ENCODE results near the gene EMX1.

EMX1 gene

GRCh38 chr2:72917138-72917876, at the start of gene EMX1:
TSS of gene EMX1 (plus strand) at chr2:72917519. CDS start at chr2:72917853, 334 bp downstream.
- DNase-seq, result peak; percentile 61

- DNase-seq, result no peak
These were observed 46.3 kb upstream of the EMX1 start for GRCh38 chr2:72871060-72871459.

GRCh38 chr2:72871880-72872279, 45.4 kb upstream of the EMX1 start:
- no peak for DNase-seq

DNA sequence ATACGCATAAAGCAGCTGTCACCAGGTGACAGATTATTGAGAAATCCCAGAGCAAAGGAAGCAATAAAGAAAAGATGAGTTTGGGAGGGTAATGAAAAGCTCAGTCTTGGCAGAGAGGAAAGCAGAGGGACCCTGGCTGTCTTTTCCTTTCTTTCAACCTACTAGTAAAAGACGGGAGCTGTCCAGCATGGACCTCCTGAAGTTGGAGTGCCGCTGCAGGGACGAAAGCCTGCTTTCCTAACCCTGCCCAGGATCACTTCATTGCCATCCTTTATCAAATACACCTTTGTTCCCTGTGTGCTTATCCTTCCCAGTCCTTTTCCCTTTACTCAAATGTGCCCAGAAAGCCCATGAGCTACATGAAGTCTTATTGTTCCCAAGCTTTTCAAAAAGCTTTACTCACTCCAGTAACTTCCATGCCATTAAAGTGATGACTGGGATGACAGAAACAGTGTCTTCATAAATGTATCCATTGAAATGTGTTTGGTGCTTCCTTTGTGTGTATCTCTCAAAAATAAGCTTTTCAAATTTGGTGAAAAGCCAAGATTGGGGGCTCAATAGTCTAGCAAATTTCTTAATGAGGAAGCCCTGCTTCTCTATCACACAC, 33.9 kb upstream of the EMX1 start:
- no peak for DNase-seq

DNA sequence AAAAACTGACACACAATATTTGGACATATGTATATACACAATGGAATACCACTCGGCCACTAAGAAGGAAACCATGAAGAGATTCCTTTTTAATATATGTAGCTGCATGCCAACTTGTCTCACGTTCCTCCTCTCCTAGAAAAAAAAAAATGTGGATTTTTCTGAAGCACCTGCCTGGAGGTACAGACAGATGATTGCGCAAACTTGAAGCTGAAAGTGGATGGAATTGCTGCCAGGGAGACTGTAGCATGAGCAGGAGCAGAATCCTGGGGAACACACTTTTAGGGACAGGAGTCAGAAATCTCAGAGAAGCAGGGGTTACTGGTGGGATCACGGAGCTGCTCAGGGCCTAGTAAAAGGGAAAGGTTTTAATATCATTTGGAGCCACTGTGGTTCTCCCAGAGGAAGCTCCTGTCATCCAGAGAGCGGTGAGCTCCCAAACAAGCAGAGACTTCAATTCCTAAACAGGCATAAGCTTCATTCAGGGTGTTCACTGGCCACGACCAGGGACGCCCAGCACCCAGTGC, 30.8 kb upstream of the EMX1 start:
- no peak for DNase-seq

GRCh38 chr2:72887032-72887739, 30.1 kb upstream of the EMX1 start, which contains the start of gene SPR:
TSS of gene SPR (plus strand) at chr2:72887408. CDS start at chr2:72887433, 25 bp downstream.
- no peak for DNase-seq

- peak; percentile 58 for DNase-seq
These were observed 29.4 kb upstream of the EMX1 start for GRCh38 chr2:72887740-72888437.

DNA sequence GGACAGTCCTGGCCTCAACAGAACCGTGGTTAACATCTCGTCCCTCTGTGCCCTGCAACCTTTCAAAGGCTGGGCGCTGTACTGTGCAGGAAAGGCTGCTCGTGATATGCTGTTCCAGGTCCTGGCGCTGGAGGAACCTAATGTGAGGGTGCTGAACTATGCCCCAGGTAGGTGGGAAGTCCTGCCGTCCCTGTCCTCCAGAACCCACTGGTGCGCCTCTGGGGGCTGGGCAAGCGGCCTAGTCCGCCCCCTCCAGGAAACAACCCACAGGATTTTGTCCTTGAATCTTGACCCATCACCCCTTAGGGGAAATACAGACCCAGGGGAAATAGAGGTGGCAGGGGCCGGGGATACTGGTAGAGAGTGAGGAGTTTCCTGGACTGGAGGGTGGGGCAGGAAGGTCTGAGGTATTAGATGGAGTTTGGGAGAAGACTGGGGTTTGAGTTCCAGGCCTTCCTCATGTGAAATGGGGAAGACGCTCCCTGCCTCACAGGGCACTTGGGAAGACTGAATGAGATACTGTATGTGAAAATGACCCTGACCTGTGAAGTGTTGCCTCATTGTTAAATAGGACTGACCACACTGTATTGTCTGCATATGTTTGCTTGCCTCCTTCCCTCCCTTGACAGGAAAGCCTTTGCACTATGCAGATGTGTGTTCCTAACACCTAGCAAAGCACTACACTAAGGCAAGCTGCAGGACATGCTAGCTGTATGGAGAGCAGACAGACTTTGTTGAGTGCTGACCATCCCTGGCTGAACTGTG, 28.7 kb upstream of the EMX1 start:
- DNase-seq, result no peak

DNA sequence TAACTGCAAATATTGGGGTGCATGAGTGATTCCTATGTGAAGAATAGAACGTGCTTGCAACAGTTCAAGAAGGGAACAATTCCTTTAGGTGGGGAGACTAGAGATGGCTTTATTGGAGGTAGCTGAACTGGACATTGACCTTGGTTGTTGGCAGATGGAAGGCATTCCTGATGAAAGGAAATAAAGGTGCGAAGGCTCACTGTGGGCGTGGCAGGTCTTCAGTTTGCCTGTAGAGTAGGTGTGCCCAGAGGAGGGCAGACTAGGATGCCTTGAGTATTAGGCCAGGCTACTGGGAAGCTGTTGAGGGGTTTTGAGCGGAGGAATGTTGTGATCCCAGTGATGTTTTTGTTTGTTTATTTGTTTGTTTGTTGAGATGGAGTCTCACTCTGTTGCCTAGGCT, 27.3 kb upstream of the EMX1 start:
- DNase-seq, result no peak

GRCh38 chr2:72891091-72891818, 26.1 kb upstream of the EMX1 start:
- no peak for DNase-seq

GRCh38 chr2:72892506-72893173, 24.7 kb upstream of the EMX1 start:
- peak; percentile 61 for DNase-seq

DNA sequence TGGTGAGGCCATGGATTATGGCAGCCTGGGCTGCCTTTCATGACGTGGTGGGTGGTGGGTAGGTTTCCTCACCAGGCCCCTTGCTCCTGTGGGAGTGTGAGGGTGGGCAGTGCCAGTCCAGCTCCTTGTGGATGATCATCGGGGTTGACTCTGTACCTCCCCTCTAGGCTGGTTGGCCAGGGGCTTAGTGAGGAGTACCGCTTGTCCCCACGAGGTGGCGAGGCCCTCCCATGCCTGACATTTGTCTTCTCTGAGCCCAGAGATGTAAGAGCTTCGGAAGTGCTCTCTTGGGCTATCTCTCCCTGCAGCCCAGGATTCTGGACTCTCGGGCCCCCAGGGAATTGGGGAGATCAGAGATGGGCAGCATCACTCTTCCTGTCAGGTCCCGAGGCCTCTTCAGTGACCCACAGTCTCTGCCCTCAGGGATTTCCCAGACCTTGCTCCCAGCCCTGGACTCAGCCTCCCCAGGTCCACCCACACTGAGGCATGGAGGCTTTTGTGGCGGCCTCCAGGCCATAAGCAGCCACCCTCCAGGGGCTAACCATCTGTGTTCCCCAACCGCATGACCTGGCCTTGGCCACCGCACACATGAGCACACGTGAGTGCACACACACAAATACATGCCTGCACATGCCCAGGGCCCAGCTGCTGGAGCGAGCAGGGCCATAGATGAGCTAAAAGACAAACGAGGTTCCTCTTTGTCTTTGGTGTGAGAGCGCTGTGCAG, 23.6 kb upstream of the EMX1 start:
- DNase-seq, result peak; percentile 26

DNA sequence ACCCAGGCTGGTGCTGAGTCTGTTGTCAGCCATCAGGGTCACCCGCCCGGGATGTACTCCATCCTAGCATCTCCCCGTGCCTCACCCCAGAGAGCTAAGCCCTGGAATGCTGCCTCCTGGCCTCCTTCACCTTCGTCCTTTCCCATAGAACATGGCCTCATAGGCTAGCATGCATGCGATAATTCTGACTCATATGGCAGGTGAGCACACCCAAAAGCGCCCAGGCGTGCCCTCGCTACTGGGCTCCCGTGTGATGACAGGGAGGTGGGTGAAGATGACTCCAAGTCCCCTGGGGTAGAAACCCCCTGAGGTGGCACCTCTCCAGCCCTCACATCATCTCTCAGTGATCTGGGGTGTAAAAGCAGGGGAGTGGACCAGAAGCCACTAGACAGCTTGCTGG, 22.8 kb upstream of the EMX1 start:
- DNase-seq, result no peak

DNA sequence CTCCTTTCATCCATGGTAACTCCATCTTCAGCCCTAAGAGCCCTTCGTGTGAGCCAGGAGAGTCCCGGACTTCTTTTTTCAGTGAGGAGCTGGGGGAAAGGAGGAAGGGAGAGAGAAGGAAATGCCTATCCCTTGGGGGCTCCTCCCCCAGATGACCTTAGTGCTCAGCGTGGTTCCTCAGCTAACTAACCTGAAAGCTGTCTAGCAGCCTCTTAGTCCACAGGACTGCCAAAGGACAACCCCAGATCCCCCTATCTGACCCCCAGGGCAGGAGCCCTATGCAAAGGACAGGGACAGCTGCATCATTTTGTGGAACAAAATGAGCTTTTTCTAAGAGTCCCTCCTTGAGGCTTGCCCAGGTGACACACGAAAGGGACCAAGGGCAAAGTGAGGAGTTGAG, 22.2 kb upstream of the EMX1 start:
- DNase-seq, result no peak

- DNase-seq, result peak; percentile 5
These were observed 21.5 kb upstream of the EMX1 start for GRCh38 chr2:72895759-72896281.

- no peak for DNase-seq
These were observed 20.9 kb upstream of the EMX1 start for GRCh38 chr2:72896446-72896845.

DNA sequence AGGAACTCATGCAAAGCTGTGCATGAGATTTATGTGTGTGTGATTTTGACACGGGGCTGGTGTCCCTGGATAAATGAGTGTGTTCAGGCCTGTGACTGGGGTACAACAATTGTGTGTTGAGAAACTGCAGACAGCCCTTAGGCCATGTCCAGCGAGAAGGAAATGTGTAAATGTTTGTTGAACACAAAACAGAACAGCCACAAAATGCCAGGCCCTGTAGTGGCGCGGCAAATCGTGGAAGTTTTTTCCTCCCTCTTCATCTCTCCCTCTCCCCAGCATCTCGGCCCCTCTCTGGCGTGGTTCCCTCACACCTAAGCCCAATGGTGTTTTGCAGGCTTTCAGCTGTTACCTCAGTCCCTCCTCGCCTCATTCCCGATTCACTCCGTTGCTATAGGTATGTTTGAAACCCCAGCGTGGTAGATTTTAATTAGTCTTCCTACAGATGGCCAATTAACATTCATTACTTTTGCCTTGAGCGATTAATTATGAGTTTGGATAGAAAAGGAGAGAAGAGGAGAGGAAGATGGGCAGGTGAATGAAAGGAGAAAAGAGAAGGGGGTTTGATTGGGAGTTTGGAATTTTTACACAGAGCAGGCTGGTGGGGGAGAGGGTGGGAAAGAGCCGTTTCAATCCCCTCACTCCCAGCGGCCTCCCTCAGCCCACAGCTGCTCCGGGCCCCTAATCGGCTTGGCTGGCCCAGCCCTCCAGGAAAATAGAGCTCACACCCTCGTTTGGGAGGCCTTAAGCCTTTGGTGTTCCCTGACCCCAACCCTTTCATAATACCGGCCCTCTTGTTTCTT, 19.3 kb upstream of the EMX1 start:
- no peak for DNase-seq

GRCh38 chr2:72898585-72898906, 18.8 kb upstream of the EMX1 start:
- DNase-seq, result no peak

DNA sequence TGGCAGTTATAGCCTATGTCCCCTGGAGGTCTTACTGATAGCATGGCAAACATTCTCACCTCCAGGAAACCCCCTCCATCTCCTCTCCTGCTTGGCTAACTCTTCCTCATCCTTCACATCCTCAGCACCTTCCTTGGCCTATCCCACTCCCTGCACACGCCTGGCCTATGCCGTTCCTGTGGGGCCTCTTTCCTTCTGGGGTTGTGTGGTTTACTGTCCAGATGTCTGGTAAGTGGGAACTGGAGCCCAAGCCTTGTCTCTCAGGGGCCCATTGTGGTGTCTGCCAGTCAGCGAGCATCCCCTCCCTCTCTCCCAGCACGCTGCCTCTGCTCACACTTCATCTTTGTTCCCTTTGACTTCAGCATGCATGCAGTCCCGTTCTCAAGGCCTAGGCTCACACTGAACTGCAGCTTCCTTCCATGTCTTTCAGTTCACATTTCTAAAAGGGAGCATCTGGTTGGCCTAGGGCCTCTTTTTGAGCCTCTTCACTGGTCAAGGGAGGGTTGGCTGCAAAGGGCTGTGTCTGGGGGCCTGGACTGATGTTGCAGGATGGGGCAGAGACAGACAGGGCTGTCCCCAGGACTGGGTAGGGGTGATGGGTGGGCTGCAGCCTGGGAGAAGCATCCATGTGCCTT, 17.0 kb upstream of the EMX1 start:
- no peak for DNase-seq

Data from DMS 273 treated with DMSO at 0.1 percent for 48 hours (cell line).